HL-60 (cell line): ENCODE results near the gene PTPRT.

Experiments
- CTCF ChIP-seq: IDR thresholded peaks from one replicate; pipeline ENCODE4 v1.5.1; 2011; ENCODE audit warnings: low read length, control low read depth, inconsistent platforms; ENCODE audit not compliant: insufficient read depth
- POLR2AphosphoS5 ChIP-seq: IDR thresholded peaks from 2 replicates; pipeline ENCODE4 v1.6.1; 2012; ENCODE audit warnings: low read depth
- SPI1 ChIP-seq: IDR thresholded peaks from 2 replicates; pipeline ENCODE4 v1.6.1; 2012; ENCODE audit warnings: low read depth, mild to moderate bottlenecking, borderline replicate concordance

- TF ChIP-seq CTCF (no peak), POLR2AphosphoS5 (no peak), SPI1 (no peak)
Measured at GRCh38 chr20:42255821-42256220, 933.9 kb downstream of the PTPRT start.
